GM18909 (cell line): ENCODE results near the gene SPG7.
A peak's percentile ranks its signal among the peaks of the same experiment; 100 is the strongest.

Source experiments
- ATAC-seq: cut with Tn5 transposase; IDR thresholded peaks from one replicate; pipeline ENCODE4 v1.9.1; 2021; ENCODE audit warnings: mild to moderate bottlenecking; ENCODE audit not compliant: unreplicated experiment, poor library complexity

SPG7 gene

GRCh38 chr16:89484923-89485679 is 23.1 kb upstream of the SPG7 start:
- peak; percentile 44 for ATAC-seq

GRCh38 chr16:89485701-89486246 is 22.4 kb upstream of the SPG7 start:
- no peak for ATAC-seq

GRCh38 chr16:89489040-89489897 is 18.9 kb upstream of the SPG7 start:
- peak; percentile 16 for ATAC-seq

- ATAC-seq: no peak
Measured at GRCh38 chr16:89489898-89490438, 18.2 kb upstream of the SPG7 start.

- peak; percentile 86 for ATAC-seq
Measured at GRCh38 chr16:89490439-89491237, 17.6 kb upstream of the SPG7 start, which contains the start of gene ANKRD11. ANKRD11 (minus strand) TSS chr16:89490561; CDS start chr16:89317019, 173,542 bp downstream.

GRCh38 chr16:89491238-89491869 is 16.8 kb upstream of the SPG7 start:
- no peak for ATAC-seq

GRCh38 chr16:89491974-89492687 is 16.1 kb upstream of the SPG7 start:
- ATAC-seq: no peak

GRCh38 chr16:89493776-89494175 is 14.4 kb upstream of the SPG7 start:
- no peak for ATAC-seq

GRCh38 chr16:89495121-89495520 is 13.1 kb upstream of the SPG7 start:
- no peak for ATAC-seq

- ATAC-seq: no peak
Measured at GRCh38 chr16:89498839-89499238, 9.4 kb upstream of the SPG7 start.

- ATAC-seq: no peak
Measured at GRCh38 chr16:89499767-89500166, 8.4 kb upstream of the SPG7 start.

- ATAC-seq: no peak
Measured at GRCh38 chr16:89502081-89502843, 5.9 kb upstream of the SPG7 start.

GRCh38 chr16:89504091-89504490 is 4.1 kb upstream of the SPG7 start:
- no peak for ATAC-seq

- ATAC-seq: no peak
Measured at GRCh38 chr16:89505204-89506112, 2.7 kb upstream of the SPG7 start.

- ATAC-seq: no peak
Measured at GRCh38 chr16:89506113-89506504, 2.1 kb upstream of the SPG7 start.

GRCh38 chr16:89506791-89507191 is 1.4 kb upstream of the SPG7 start:
- ATAC-seq: no peak

GRCh38 chr16:89507214-89507833 is 879 bp upstream of the SPG7 start:
- ATAC-seq: no peak
